Fibroblast of the conjunctiva (primary cell): ENCODE results near the gene PRKCA.

Experiments used
- DNase-seq: peaks from one replicate; pipeline ENCODE4 v3.0.0-alpha.2; 2010; ENCODE audit warnings: low read depth

Gene PRKCA

GRCh38 chr17:66747578-66748275 lies 445.3 kb downstream of the PRKCA start:
- peak; percentile 41 for DNase-seq

GRCh38 chr17:66748578-66748977 lies 446.2 kb downstream of the PRKCA start:
- DNase-seq: no peak

GRCh38 chr17:66749217-66749832 lies 446.9 kb downstream of the PRKCA start:
- no peak for DNase-seq

GRCh38 chr17:66750116-66750515 lies 447.7 kb downstream of the PRKCA start:
- no peak for DNase-seq

GRCh38 chr17:66750781-66751543 lies 448.5 kb downstream of the PRKCA start:
- no peak for DNase-seq

- DNase-seq: no peak
Observed at GRCh38 chr17:66751771-66752170, 449.4 kb downstream of the PRKCA start.

GRCh38 chr17:66752411-66752810 lies 450.0 kb downstream of the PRKCA start:
- DNase-seq: no peak

- DNase-seq: no peak
Observed at GRCh38 chr17:66753126-66753920, 450.9 kb downstream of the PRKCA start.

GRCh38 chr17:66755101-66755943 lies 452.9 kb downstream of the PRKCA start:
- no peak for DNase-seq

- no peak for DNase-seq
Observed at GRCh38 chr17:66755944-66756290, 453.5 kb downstream of the PRKCA start.

GRCh38 chr17:66760324-66760723 lies 457.9 kb downstream of the PRKCA start:
- no peak for DNase-seq

- DNase-seq: no peak
Observed at GRCh38 chr17:66762276-66762675, 459.9 kb downstream of the PRKCA start.

GRCh38 chr17:66763056-66763455 lies 460.6 kb downstream of the PRKCA start:
- DNase-seq: no peak

GRCh38 chr17:66764506-66764905 lies 462.1 kb downstream of the PRKCA start:
- DNase-seq: no peak

GRCh38 chr17:66767154-66767933 lies 464.9 kb downstream of the PRKCA start:
- DNase-seq: no peak

- no peak for DNase-seq
Observed at GRCh38 chr17:66769911-66770310, 467.5 kb downstream of the PRKCA start.

GRCh38 chr17:66772148-66772812 lies 469.9 kb downstream of the PRKCA start:
- DNase-seq: no peak

- no peak for DNase-seq
Observed at GRCh38 chr17:66775271-66775670, 472.9 kb downstream of the PRKCA start.

- no peak for DNase-seq
Observed at GRCh38 chr17:66775881-66776400, 473.5 kb downstream of the PRKCA start.
